T-cell (primary cell): ENCODE measurements around the gene TMEM256. TPM values are rescaled to one million over a fixed set of nuclear protein-coding genes. Genes with fewer than 3 reads are reported as not detected.

Experiments used
- ATAC-seq, 4 experiments: fragments of 200-7000 bp in 3 of 4; fragments of 150-1000 bp in 1 of 4; cut with Tn5 transposase; replicated peaks in 1 of 4; 1 replicate in 3 of 4; 2 replicates in 1 of 4; pipeline ENCODE4 v1.10.0; 2021; ENCODE audit warnings: moderate library complexity in 3 of 4, mild to moderate bottlenecking in 2 of 4, moderate number of reproducible peaks in 1 of 4
- CTCF ChIA-PET, 2 donors: fragments of 300-600 bp; sonication (Branson Sonifier 250); formaldehyde crosslinking; loops; one replicate each; lab custom pipeline; 2022; ENCODE audit warnings: antibody characterized with exemption in 2 of 2; lab: Charles Lee
- POLR2A ChIA-PET, 2 donors: fragments of 300-600 bp; sonication (Branson Sonifier 250); formaldehyde crosslinking; loops; one replicate each; lab custom pipeline; 2022; ENCODE audit warnings: antibody characterized with exemption in 2 of 2; lab: Charles Lee
- DNase-seq, 35 experiments: peaks; one replicate each; pipeline versions ENCODE4 v3.0.0 to v3.0.0-alpha.2; 2013 to 2023
- H3K27ac ChIP-seq: one replicate; pipeline ENCODE4 v1.5.1; 2013; ENCODE audit warnings: low read length
- H3K27me3 ChIP-seq, 2 experiments: replicated peaks in 1 of 2; 1 replicate in 1 of 2; 2 replicates in 1 of 2; pipeline versions ENCODE4 v1.6.1 to v1.7.0; 2013; ENCODE audit warnings: low read length in 1 of 2, mixed read lengths in 1 of 2; ENCODE audit not compliant: control insufficient read depth in 2 of 2, insufficient read depth in 2 of 2; ENCODE audit errors: extremely low read depth in 1 of 2
- H3K36me3 ChIP-seq, 2 donors: 1 replicate in 1 of 2; 2 replicates in 1 of 2; pipeline versions ENCODE4 v1.6.1 to v1.7.0; 2013; ENCODE audit warnings: low read length in 1 of 2; ENCODE audit not compliant: control insufficient read depth in 2 of 2, insufficient read depth in 1 of 2; ENCODE audit errors: extremely low read depth in 1 of 2
- H3K4me1 ChIP-seq, 2 experiments: 1 replicate in 1 of 2; 2 replicates in 1 of 2; pipeline versions ENCODE4 v1.6.1 to v1.7.0; 2013; ENCODE audit warnings: low read length in 2 of 2, mixed read lengths in 1 of 2; ENCODE audit not compliant: insufficient read depth in 2 of 2, control insufficient read depth in 1 of 2; ENCODE audit errors: extremely low read depth in 1 of 2
- H3K4me3 ChIP-seq, 2 donors: 1 replicate in 1 of 2; 2 replicates in 1 of 2; pipeline versions ENCODE4 v1.5.1 to v1.7.0; 2013; ENCODE audit warnings: mild to moderate bottlenecking in 2 of 2, low read length in 1 of 2, moderate library complexity in 1 of 2; ENCODE audit not compliant: control insufficient read depth in 1 of 2; ENCODE audit errors: extremely low read depth in 1 of 2
- H3K9me3 ChIP-seq: 2 replicates; pipeline ENCODE4 v1.7.0; 2013
- H3K27ac Mint-ChIP-seq, 2 donors: one replicate each; pipeline ENCODE4 v1.8.0; 2020 to 2021; ENCODE audit warnings: mild to moderate bottlenecking in 2 of 2, mixed read lengths in 2 of 2
- H3K27me3 Mint-ChIP-seq, 2 donors: one replicate each; pipeline ENCODE4 v1.8.0; 2021 to 2022; ENCODE audit warnings: mixed read lengths in 2 of 2
- H3K36me3 Mint-ChIP-seq: one replicate; pipeline ENCODE4 v1.8.0; 2021; ENCODE audit warnings: mixed read lengths
- H3K4me1 Mint-ChIP-seq, 3 donors: one replicate each; pipeline ENCODE4 v1.8.0; 2020 to 2022; ENCODE audit warnings: mixed read lengths in 3 of 3, mild to moderate bottlenecking in 1 of 3
- H3K4me3 Mint-ChIP-seq, 3 donors: one replicate each; pipeline ENCODE4 v1.8.0; 2020 to 2022; ENCODE audit warnings: mild to moderate bottlenecking in 3 of 3, mixed read lengths in 3 of 3, moderate library complexity in 3 of 3
- H3K9me3 Mint-ChIP-seq, 3 donors: one replicate each; pipeline ENCODE4 v1.8.0; 2020 to 2022; ENCODE audit warnings: mixed read lengths in 3 of 3
- WGBS: methylation state at CpG from one replicate; pipeline ENCODE4 v1.1.5; 2013; ENCODE audit warnings: missing lambda C conversion rate; ENCODE audit not compliant: insufficient coverage; 5-methylcytosine and 5-hydroxymethylcytosine counted together
- total RNA-seq, 35 experiments: library from RNA in 6 of 35; stranded (reverse) in 6 of 35; fragments of 120-200 nt in 1 of 35; gene quantifications; one replicate each; pipeline versions ENCODE4 v1.2.1 to v1.2.4 and lab custom pipeline; 2013 to 2026

TMEM256 gene
- total RNA-seq, 5 donors from 2014 or later (not counting 1 experiment from before 2014, with no cell fraction given) = 28.7 to 48.9 (median 45.6) TPM

- Histone ChIP-seq H3K27me3 (peaks cover 2 to 95% of the 10 kb centered on the region in 2 experiments), H3K4me3 (no peak overlapping the region), H3K4me1 (peaks cover 4 to 46% of the 10 kb centered on the region in 2 experiments), H3K36me3 (no peaks in the 10 kb centered on the region), H3K9me3 (no peaks in the 10 kb centered on the region), H3K27ac (no peak overlapping the region)
- peak overlapping the region in 1 of 2 donors; percentile 62 for H3K27ac Mint-ChIP-seq
- ChIA-PET CTCF (interaction anchor here (0.5 to 1.0 kb wide), 3 partner anchors 11 to 236 kb away, joined by 3 to 9 read pairs (median 3); no protein-coding TSS in a partner anchor), POLR2A (interaction anchor here (0.5 to 1.1 kb wide), 6 partner anchors 9 to 137 kb away, joined by 3 to 8 read pairs (median 3); partner anchors contain the start of genes TMEM102 (in 1 of the 2) and TMEM256 (in 1 of the 2))
- H3K4me1 Mint-ChIP-seq = peaks cover 32 to 43% (median 43%) of the 10 kb centered on the region in 3 donors
- peaks cover 0 to 3% (median 0%) of the 10 kb centered on the region in 3 donors for H3K9me3 Mint-ChIP-seq
- H3K36me3 Mint-ChIP-seq = peaks cover 5% of the 10 kb centered on the region
- peaks cover 43 to 77% of the 10 kb centered on the region in 2 donors for H3K27me3 Mint-ChIP-seq
- no peak for ATAC-seq
- peak overlapping the region in 1 of 3 donors; percentile 22 for H3K4me3 Mint-ChIP-seq
- DNase-seq = no peak
- WGBS = 100% methylated on average over 1 of the region's 7 CpGs
Measured at GRCh38 chr17:7443499-7444485, 39.9 kb upstream of the TMEM256 start.

GRCh38 chr17:7442142-7442541, 38.2 kb upstream of the TMEM256 start:
- H3K36me3 ChIP-seq = no peaks in the 10 kb centered on the region
- Mint-ChIP-seq H3K4me3 (no peak overlapping the region), H3K9me3 (no peaks in the 10 kb centered on the region), H3K27ac (peak overlapping the region in 1 of 2 donors; percentile 28), H3K36me3 (no peaks in the 10 kb centered on the region), H3K4me1 (peaks cover 45 to 51% (median 50%) of the 10 kb centered on the region in 3 donors), H3K27me3 (peaks cover 43 to 73% of the 10 kb centered on the region in 2 donors)
- no CpG with 5 or more reads among the region's 2 CpGs for WGBS
- no peaks in the 10 kb centered on the region for H3K9me3 ChIP-seq
- H3K27me3 ChIP-seq = peaks cover 0 to 96% of the 10 kb centered on the region in 2 experiments
- no peak for DNase-seq
- ChIA-PET CTCF (interaction anchor here in 1 of 2 donors (1.1 kb wide), 1 partner anchor 13 kb away, joined by 4 read pairs; no protein-coding TSS in a partner anchor), POLR2A (interaction anchor here in 1 of 2 donors (0.6 to 1.0 kb wide), 2 partner anchors 63 to 66 kb away, joined by 3 to 5 read pairs; no protein-coding TSS in a partner anchor)
- ATAC-seq = no peak
- H3K4me3 ChIP-seq = no peak overlapping the region
- peaks cover 13 to 62% of the 10 kb centered on the region in 2 experiments for H3K4me1 ChIP-seq
- no peak overlapping the region for H3K27ac ChIP-seq

GRCh38 chr17:7441266-7441665, 37.4 kb upstream of the TMEM256 start:
- Mint-ChIP-seq H3K9me3 (no peaks in the 10 kb centered on the region), H3K4me1 (peaks cover 48 to 53% (median 51%) of the 10 kb centered on the region in 3 donors), H3K27ac (no peak overlapping the region), H3K27me3 (peaks cover 40 to 66% of the 10 kb centered on the region in 2 donors), H3K4me3 (no peak overlapping the region), H3K36me3 (no peaks in the 10 kb centered on the region)
- peaks cover 13 to 64% of the 10 kb centered on the region in 2 experiments for H3K4me1 ChIP-seq
- ATAC-seq (no peak), DNase-seq (no peak)
- H3K36me3 ChIP-seq = no peaks in the 10 kb centered on the region
- no peak overlapping the region for H3K27ac ChIP-seq
- CTCF ChIA-PET = interaction anchor here (0.7 to 1.6 kb wide), 3 partner anchors 10 to 73 kb away, joined by 4 to 10 read pairs (median 5); no protein-coding TSS in a partner anchor
- H3K4me3 ChIP-seq = no peak overlapping the region
- WGBS = no CpG with 5 or more reads among the region's 7 CpGs
- POLR2A ChIA-PET = interaction anchor here (0.6 to 1.0 kb wide), 5 partner anchors 40 to 120 kb away, joined by 3 to 8 read pairs (median 5); partner anchors contain the start of gene SLC35G6 (in 1 of the 2)
- no peaks in the 10 kb centered on the region for H3K9me3 ChIP-seq
- peaks cover 0 to 87% of the 10 kb centered on the region in 2 experiments for H3K27me3 ChIP-seq

- ChIA-PET POLR2A (interaction anchor here (0.6 to 1.0 kb wide), 5 partner anchors 40 to 120 kb away, joined by 3 to 8 read pairs (median 5); partner anchors contain the start of gene SLC35G6 (in 1 of the 2)), CTCF (interaction anchor here (0.7 to 1.6 kb wide), 3 partner anchors 10 to 74 kb away, joined by 4 to 10 read pairs (median 5); no protein-coding TSS in a partner anchor)
- no peak overlapping the region for H3K27ac Mint-ChIP-seq
- H3K36me3 Mint-ChIP-seq = no peaks in the 10 kb centered on the region
- no peak for DNase-seq
- H3K4me3 Mint-ChIP-seq = peak overlapping the region in 1 of 3 donors; percentile 89
- Histone ChIP-seq H3K27ac (no peak overlapping the region), H3K4me1 (peaks cover 13 to 64% of the 10 kb centered on the region in 2 experiments), H3K36me3 (no peaks in the 10 kb centered on the region), H3K4me3 (peak overlapping the region in 1 of 2 donors; percentile 57), H3K9me3 (no peaks in the 10 kb centered on the region), H3K27me3 (peaks cover 0 to 83% of the 10 kb centered on the region in 2 experiments)
- WGBS = 22% methylated on average over 9 of the region's 12 CpGs
- peaks cover 48 to 55% (median 50%) of the 10 kb centered on the region in 3 donors for H3K4me1 Mint-ChIP-seq
- no peak for ATAC-seq
- no peaks in the 10 kb centered on the region for H3K9me3 Mint-ChIP-seq
- H3K27me3 Mint-ChIP-seq = peaks cover 36 to 63% of the 10 kb centered on the region in 2 donors
Measured at GRCh38 chr17:7440834-7441195, 36.9 kb upstream of the TMEM256 start.

- peak overlapping the region in 1 of 2 donors; percentile 55 for H3K27ac Mint-ChIP-seq
- Histone ChIP-seq H3K36me3 (no peaks in the 10 kb centered on the region), H3K9me3 (no peaks in the 10 kb centered on the region), H3K4me3 (peak overlapping the region; percentile 31 to 57), H3K27me3 (peaks cover 0 to 77% of the 10 kb centered on the region in 2 experiments), H3K27ac (no peak overlapping the region), H3K4me1 (peaks cover 13 to 61% of the 10 kb centered on the region in 2 experiments)
- H3K36me3 Mint-ChIP-seq = no peaks in the 10 kb centered on the region
- no peaks in the 10 kb centered on the region for H3K9me3 Mint-ChIP-seq
- 7% methylated on average over 32 of the region's 46 CpGs for WGBS
- DNase-seq (peak in 10 of 35 experiments; percentile 12 to 49 (median 22)), ATAC-seq (no peak)
- H3K4me1 Mint-ChIP-seq = peaks cover 45 to 51% (median 47%) of the 10 kb centered on the region in 3 donors
- H3K27me3 Mint-ChIP-seq = peaks cover 32 to 58% of the 10 kb centered on the region in 2 donors
- H3K4me3 Mint-ChIP-seq = peak overlapping the region; percentile 65 to 89 (median 75)
- ChIA-PET POLR2A (interaction anchor here in 1 of 2 donors (0.6 kb wide), 1 partner anchor 30 kb away, joined by 7 read pairs; no protein-coding TSS in a partner anchor), CTCF (interaction anchor here in 1 of 2 donors (0.7 to 1.6 kb wide), 4 partner anchors 74 to 136 kb away, joined by 3 to 10 read pairs (median 4); partner anchors contain the start of genes ACAP1 and TNFSF12)
Measured at GRCh38 chr17:7440113-7440833, 36.4 kb upstream of the TMEM256 start.
